SK-N-SH (cell line): ENCODE measurements around the gene RBM34.

ENCODE experiments used
- CHD2 ChIP-seq: fragments of 150-350 bp; IDR thresholded peaks from 2 replicates; pipeline ENCODE4 v1.6.1; 2018; ENCODE audit warnings: low read length; ENCODE audit not compliant: partially characterized antibody
- FOSL2 ChIP-seq: IDR thresholded peaks from 2 replicates; pipeline ENCODE4 v1.4.0; 2012; ENCODE audit warnings: low read depth, mild to moderate bottlenecking, moderate library complexity, borderline replicate concordance
- GATA2 ChIP-seq: sonication (generic); formaldehyde crosslinking; IDR thresholded peaks from 2 replicates; pipeline ENCODE4 v1.5.0; 2020; ENCODE audit warnings: mild to moderate bottlenecking, missing genetic modification reagents
- POLR2AphosphoS5 ChIP-seq: IDR thresholded peaks from 2 replicates; pipeline ENCODE4 v1.6.1; 2012; ENCODE audit warnings: low read depth, low read length
- TCF12 ChIP-seq: IDR thresholded peaks from 2 replicates; pipeline ENCODE4 v1.4.0; 2012
- TF ChIP-seq, protein P1 (sequence below): fragments of 200-600 bp; sonication (generic); IDR thresholded peaks from 2 replicates; pipeline ENCODE4 v1.6.1; 2017; ENCODE audit warnings: antibody characterized with exemption, mild to moderate bottlenecking, moderate library complexity

DNA sequence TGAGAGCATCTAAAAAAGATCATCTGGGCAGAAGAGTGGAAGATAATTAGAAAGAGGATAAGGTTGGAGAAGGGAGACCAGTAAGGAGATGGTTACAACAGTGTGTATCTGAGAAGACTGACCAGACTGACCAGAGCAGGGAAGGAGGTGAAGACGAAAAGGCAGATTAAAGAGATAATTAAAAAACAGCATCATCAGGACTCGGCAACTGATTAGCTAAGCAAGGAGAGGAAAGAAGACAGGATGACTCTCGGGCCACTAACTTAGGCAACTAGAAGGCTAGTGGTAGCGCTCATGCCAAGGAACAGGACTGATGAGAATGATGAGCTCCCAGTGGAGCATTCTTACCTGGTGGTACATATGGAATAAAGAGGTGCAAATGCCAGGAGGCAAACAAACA lies 3.9 kb downstream of the RBM34 start:
- no peak for TF ChIP-seq POLR2AphosphoS5
- TF ChIP-seq, protein P1, sequence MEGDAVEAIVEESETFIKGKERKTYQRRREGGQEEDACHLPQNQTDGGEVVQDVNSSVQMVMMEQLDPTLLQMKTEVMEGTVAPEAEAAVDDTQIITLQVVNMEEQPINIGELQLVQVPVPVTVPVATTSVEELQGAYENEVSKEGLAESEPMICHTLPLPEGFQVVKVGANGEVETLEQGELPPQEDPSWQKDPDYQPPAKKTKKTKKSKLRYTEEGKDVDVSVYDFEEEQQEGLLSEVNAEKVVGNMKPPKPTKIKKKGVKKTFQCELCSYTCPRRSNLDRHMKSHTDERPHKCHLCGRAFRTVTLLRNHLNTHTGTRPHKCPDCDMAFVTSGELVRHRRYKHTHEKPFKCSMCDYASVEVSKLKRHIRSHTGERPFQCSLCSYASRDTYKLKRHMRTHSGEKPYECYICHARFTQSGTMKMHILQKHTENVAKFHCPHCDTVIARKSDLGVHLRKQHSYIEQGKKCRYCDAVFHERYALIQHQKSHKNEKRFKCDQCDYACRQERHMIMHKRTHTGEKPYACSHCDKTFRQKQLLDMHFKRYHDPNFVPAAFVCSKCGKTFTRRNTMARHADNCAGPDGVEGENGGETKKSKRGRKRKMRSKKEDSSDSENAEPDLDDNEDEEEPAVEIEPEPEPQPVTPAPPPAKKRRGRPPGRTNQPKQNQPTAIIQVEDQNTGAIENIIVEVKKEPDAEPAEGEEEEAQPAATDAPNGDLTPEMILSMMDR, result no peak
- TF ChIP-seq CHD2, result no peak
- TF ChIP-seq TCF12, result no peak
- no peak for TF ChIP-seq FOSL2
- no peak for TF ChIP-seq GATA2
